Type B pancreatic cell (in vitro differentiated cells): Measurements from ENCODE around the gene LELP1. TPM values are rescaled to one million over a fixed set of nuclear protein-coding genes. Genes with fewer than 3 reads are reported as not detected.

ENCODE experiments used
- DNase-seq: peaks from one replicate; pipeline ENCODE4 v3.0.0; 2021; ENCODE audit warnings: mixed read lengths; ENCODE audit not compliant: unreplicated experiment; ENCODE audit errors: extremely low spot score
- H3K27ac Mint-ChIP-seq: 2 replicates; pipeline ENCODE4 v1.8.0; 2021; ENCODE audit warnings: mild to moderate bottlenecking, mixed read lengths
- H3K27me3 Mint-ChIP-seq: 2 replicates; pipeline ENCODE4 v1.8.0; 2021; ENCODE audit warnings: mixed read lengths
- H3K36me3 Mint-ChIP-seq: 2 replicates; pipeline ENCODE4 v1.8.0; 2021; ENCODE audit warnings: mixed read lengths
- H3K4me1 Mint-ChIP-seq: one replicate; pipeline ENCODE4 v1.8.0; 2021; ENCODE audit warnings: mixed read lengths; ENCODE audit not compliant: unreplicated experiment
- H3K4me3 Mint-ChIP-seq: 2 replicates; pipeline ENCODE4 v1.8.0; 2021; ENCODE audit warnings: mild to moderate bottlenecking, mixed read lengths
- H3K9me3 Mint-ChIP-seq: 2 replicates; pipeline ENCODE4 v1.8.0; 2021; ENCODE audit warnings: mixed read lengths
- total RNA-seq: library from RNA; stranded (reverse); gene quantifications from 2 replicates; pipeline ENCODE4 v1.2.1, GENCODE V29; 2021; ENCODE audit warnings: low replicate concordance
- TF ChIP-seq, protein P1 (sequence below): fragments of 200-600 bp; sonication (generic); conservative IDR thresholded peaks from 2 replicates; pipeline ENCODE4 v1.5.0; 2021; ENCODE audit warnings: antibody characterized with exemption, mild to moderate bottlenecking

LELP1 gene
- total RNA-seq, 1 donor from 2014 or later: not detected

DNA sequence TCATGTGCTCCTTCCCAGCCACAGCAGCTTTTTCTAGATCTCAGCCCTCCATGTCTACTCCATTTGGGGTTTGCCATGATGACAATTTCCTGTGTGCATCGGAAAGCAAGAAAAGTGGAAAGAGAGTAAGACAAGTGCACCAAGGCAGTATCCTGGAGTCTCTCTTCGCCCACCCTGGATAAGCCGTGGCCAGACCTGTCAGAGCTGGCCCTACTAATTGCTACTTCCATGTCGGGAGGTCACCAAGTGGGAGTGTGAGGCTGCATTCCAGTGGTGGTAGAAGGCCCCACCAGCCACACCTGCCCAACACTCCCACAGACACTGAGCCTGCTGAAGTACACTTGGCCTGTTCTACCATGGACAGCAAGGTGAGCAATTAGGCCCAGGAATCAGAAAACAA lies 42.2 kb downstream of the LELP1 start:
- no peaks in the 10 kb centered on the region for H3K36me3 Mint-ChIP-seq
- peaks cover 9% of the 10 kb centered on the region for H3K9me3 Mint-ChIP-seq
- no peak overlapping the region for H3K27ac Mint-ChIP-seq

DNA sequence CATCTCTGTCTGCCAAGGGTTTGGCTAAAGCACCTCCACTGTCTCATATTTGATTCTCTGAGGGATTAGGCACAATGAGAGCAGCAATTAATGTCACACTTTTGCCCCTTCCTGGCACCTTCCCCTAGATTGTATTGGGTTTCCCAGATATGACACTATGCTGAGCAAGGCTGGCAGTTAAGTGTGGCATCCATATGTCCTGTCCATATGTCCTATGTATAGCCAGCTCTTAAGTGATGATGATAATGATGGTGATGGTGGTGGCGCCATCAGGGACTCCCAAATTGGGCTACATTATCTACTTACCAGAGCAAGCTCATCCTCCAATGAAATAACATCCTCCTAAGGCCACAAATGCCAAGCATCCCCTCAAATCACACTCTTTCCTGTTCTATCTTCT lies 42.8 kb downstream of the LELP1 start:
- H3K27me3 Mint-ChIP-seq: peaks cover 36% of the 10 kb centered on the region
- TF ChIP-seq, protein P1, sequence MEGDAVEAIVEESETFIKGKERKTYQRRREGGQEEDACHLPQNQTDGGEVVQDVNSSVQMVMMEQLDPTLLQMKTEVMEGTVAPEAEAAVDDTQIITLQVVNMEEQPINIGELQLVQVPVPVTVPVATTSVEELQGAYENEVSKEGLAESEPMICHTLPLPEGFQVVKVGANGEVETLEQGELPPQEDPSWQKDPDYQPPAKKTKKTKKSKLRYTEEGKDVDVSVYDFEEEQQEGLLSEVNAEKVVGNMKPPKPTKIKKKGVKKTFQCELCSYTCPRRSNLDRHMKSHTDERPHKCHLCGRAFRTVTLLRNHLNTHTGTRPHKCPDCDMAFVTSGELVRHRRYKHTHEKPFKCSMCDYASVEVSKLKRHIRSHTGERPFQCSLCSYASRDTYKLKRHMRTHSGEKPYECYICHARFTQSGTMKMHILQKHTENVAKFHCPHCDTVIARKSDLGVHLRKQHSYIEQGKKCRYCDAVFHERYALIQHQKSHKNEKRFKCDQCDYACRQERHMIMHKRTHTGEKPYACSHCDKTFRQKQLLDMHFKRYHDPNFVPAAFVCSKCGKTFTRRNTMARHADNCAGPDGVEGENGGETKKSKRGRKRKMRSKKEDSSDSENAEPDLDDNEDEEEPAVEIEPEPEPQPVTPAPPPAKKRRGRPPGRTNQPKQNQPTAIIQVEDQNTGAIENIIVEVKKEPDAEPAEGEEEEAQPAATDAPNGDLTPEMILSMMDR: no peak

More for the DNA sequence above, 42.2 kb downstream of the LELP1 start:
- DNase-seq: no peak
- peaks cover 30% of the 10 kb centered on the region for H3K27me3 Mint-ChIP-seq
- H3K4me3 Mint-ChIP-seq: no peak overlapping the region
- TF ChIP-seq, protein P1: no peak
- H3K4me1 Mint-ChIP-seq: no peaks in the 10 kb centered on the region

DNA sequence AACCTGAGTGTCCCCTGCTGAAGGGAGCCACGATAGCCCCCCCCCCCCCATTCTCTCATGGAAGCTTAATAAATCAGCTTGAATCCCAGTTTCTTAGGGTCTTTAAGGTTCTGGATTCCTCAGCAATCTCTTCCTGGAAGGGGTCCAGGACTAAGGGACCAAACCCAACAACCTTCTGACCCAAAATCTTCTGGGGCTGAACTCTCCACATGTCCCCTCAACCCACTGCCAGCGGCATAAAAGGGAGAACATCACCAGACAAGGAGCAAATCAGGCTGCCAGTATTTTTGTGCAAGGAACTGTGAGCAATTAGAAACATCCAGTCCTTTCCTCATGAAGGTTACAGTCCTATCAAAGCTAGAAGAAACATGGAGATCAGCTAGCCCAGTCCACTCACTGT lies 43.6 kb downstream of the LELP1 start:
- no peak for DNase-seq
- Mint-ChIP-seq H3K27me3 (peaks cover 42% of the 10 kb centered on the region), H3K27ac (no peak overlapping the region), H3K9me3 (peaks cover 9% of the 10 kb centered on the region), H3K4me3 (no peak overlapping the region), H3K4me1 (no peaks in the 10 kb centered on the region), H3K36me3 (no peaks in the 10 kb centered on the region)
- TF ChIP-seq, protein P1: no peak

More for the DNA sequence above, 42.8 kb downstream of the LELP1 start:
- DNase-seq: no peak
- peaks cover 9% of the 10 kb centered on the region for H3K9me3 Mint-ChIP-seq
- H3K36me3 Mint-ChIP-seq: no peaks in the 10 kb centered on the region
- H3K4me1 Mint-ChIP-seq: no peaks in the 10 kb centered on the region
- no peak overlapping the region for H3K4me3 Mint-ChIP-seq
- H3K27ac Mint-ChIP-seq: no peak overlapping the region

DNA sequence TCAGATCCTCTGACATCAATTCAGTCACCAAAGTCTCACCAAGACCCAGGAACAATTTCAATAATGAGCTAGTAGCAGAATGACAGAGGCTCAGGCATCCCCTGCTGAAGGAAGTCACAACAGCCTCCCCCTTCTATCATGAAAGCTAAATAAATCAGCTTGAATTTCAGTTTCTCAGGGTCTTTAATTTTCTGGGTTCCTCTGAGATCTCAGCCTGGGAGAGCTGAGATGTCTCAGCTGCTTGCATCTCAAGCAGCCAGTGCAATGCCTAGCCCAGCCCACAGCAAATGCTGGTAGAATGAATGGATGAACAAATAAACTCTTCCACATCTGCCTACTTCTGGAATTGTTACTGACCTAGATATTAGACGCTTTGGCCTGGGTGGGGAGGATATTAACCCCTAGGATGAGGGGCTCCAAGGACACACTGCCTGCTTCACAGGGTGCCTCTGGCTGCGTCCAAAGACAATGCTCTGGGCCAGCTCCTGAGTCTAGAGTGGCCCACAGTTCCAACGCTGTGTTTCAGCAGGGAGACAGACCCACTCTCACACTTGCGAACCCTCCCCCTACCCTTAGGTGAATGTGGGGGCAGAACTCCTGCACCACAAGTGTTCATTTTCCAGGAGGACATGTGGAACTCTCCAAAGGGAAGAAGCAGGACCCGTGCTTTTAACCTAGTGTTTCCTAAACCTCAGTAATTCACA lies 45.1 kb downstream of the LELP1 start:
- Mint-ChIP-seq H3K9me3 (peaks cover 9% of the 10 kb centered on the region), H3K27ac (no peak overlapping the region), H3K36me3 (no peaks in the 10 kb centered on the region), H3K4me3 (no peak overlapping the region), H3K27me3 (peaks cover 53% of the 10 kb centered on the region), H3K4me1 (no peaks in the 10 kb centered on the region)
- TF ChIP-seq, protein P1: no peak
- no peak for DNase-seq

DNA sequence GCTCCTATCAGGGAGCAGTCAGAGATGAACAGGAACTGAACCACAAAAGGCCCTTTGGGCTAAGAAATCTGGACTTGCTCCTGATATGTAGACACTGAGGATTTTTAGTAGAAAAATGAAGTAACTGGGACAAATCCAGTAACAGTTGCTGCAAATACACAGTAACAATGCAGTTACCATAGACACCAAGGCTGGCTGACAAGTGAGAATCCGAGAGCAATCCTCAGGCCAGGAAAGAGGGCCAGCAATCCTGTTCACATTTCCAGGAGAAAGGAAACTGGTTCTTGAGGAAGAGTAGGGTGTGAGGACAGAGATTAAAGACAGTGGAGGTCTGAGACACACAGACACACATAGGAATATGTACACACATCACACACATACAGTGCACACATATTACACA lies 46.9 kb downstream of the LELP1 start:
- Mint-ChIP-seq H3K4me3 (no peak overlapping the region), H3K27me3 (peaks cover 66% of the 10 kb centered on the region), H3K4me1 (no peaks in the 10 kb centered on the region), H3K9me3 (peaks cover 2% of the 10 kb centered on the region), H3K27ac (no peak overlapping the region), H3K36me3 (no peaks in the 10 kb centered on the region)
- no peak for DNase-seq
- TF ChIP-seq, protein P1: no peak

DNA sequence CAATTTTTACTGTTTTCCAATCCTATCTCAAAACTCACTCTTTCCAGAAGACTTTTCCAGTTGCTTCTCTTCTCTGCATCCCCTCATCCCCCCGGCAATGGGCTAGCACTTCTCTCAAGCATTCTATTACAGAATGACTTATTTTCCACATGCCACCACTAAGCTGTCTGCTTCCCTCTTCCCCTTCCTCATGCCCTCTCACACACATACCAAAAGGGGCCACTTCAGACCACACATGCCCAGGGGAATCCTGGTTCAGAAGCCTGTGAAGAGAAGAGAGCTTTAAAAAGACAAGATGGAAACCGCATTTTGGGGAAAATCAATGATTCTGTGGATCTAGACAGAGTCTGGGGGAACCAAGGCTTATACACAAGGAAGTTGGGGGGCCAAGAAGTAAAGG lies 47.9 kb downstream of the LELP1 start:
- Mint-ChIP-seq H3K27ac (no peak overlapping the region), H3K9me3 (no peaks in the 10 kb centered on the region), H3K4me1 (no peaks in the 10 kb centered on the region), H3K4me3 (no peak overlapping the region), H3K27me3 (peaks cover 71% of the 10 kb centered on the region), H3K36me3 (no peaks in the 10 kb centered on the region)
- no peak for DNase-seq
- TF ChIP-seq, protein P1: no peak
